GM18868 (cell line): Measurements from ENCODE around the gene ZNF587B.
"Not testable (repeated sequence)": the region's sequence is repeated elsewhere in the genome, so short reads cannot be mapped to it uniquely, and the experiment has no call there.

ENCODE experiments used
- ATAC-seq: cut with Tn5 transposase; IDR thresholded peaks from one replicate; pipeline ENCODE4 v1.9.1; 2021; ENCODE audit warnings: mild to moderate bottlenecking, moderate library complexity; ENCODE audit not compliant: unreplicated experiment

Gene ZNF587B

GRCh38 chr19:57830071-57830602 lies at the start of gene ZNF587B:
TSS of gene ZNF587B (plus strand) at chr19:57830299. CDS start at chr19:57830529, 230 bp downstream.
- ATAC-seq, result no peak

GRCh38 chr19:57786286-57786685 lies 43.8 kb upstream of the ZNF587B start:
- ATAC-seq, result no peak

GRCh38 chr19:57786906-57787305 lies 43.2 kb upstream of the ZNF587B start:
- ATAC-seq, result no peak

- ATAC-seq, result no peak
Observed at GRCh38 chr19:57788114-57788692, 41.9 kb upstream of the ZNF587B start.

GRCh38 chr19:57789288-57789687 lies 40.8 kb upstream of the ZNF587B start:
- ATAC-seq, result no peak

GRCh38 chr19:57796580-57796979 lies 33.5 kb upstream of the ZNF587B start:
- not testable (repeated sequence) for ATAC-seq

- no peak for ATAC-seq
Observed at GRCh38 chr19:57800696-57801095, 29.4 kb upstream of the ZNF587B start.

GRCh38 chr19:57802269-57802668 lies 27.8 kb upstream of the ZNF587B start:
- peak; percentile 49 for ATAC-seq

GRCh38 chr19:57803265-57803593 lies 26.9 kb upstream of the ZNF587B start:
- ATAC-seq, result no peak

- no peak for ATAC-seq
Observed at GRCh38 chr19:57803594-57804325, 26.3 kb upstream of the ZNF587B start.

- no peak for ATAC-seq
Observed at GRCh38 chr19:57807541-57807940, 22.6 kb upstream of the ZNF587B start.

- not testable (repeated sequence) for ATAC-seq
Observed at GRCh38 chr19:57810410-57811295, 19.4 kb upstream of the ZNF587B start.

- ATAC-seq, result peak; percentile 55
Observed at GRCh38 chr19:57812226-57812625, 17.9 kb upstream of the ZNF587B start.

- not testable (repeated sequence) for ATAC-seq
Observed at GRCh38 chr19:57812975-57813820, 16.9 kb upstream of the ZNF587B start.

- no peak for ATAC-seq
Observed at GRCh38 chr19:57813919-57814504, 16.1 kb upstream of the ZNF587B start.

GRCh38 chr19:57814505-57815246 lies 15.4 kb upstream of the ZNF587B start, which contains the start of gene ZNF552:
TSS of gene ZNF552 (minus strand) at chr19:57814913. CDS start at chr19:57814743, 170 bp downstream.
- peak; percentile 69 for ATAC-seq

GRCh38 chr19:57815247-57816075 lies 14.6 kb upstream of the ZNF587B start:
- no peak for ATAC-seq

- ATAC-seq, result no peak
Observed at GRCh38 chr19:57816652-57817051, 13.4 kb upstream of the ZNF587B start.
